H9 (cell line): Measurements from ENCODE around the gene CRPPA. TPM values are rescaled to one million over a fixed set of nuclear protein-coding genes. Genes with fewer than 3 reads are reported as not detected.

Experiments
- DNase-seq: peaks from one replicate; pipeline ENCODE4 v3.0.0-alpha.2; 2017
- H2AFZ ChIP-seq: one replicate; pipeline ENCODE4 v1.6.1; 2013; ENCODE audit warnings: mild to moderate bottlenecking, low read length, control low read depth, moderate library complexity
- H2AK5ac ChIP-seq: 2 replicates; pipeline ENCODE4 v1.6.1; 2013; ENCODE audit warnings: low read length, control low read depth, mixed read lengths; ENCODE audit not compliant: insufficient read length
- H2BK120ac ChIP-seq: one replicate; pipeline ENCODE4 v1.6.1; 2013; ENCODE audit warnings: low read depth, mild to moderate bottlenecking, low read length, control low read depth, inconsistent platforms; ENCODE audit not compliant: poor library complexity, severe bottlenecking
- H2BK12ac ChIP-seq: 2 replicates; pipeline ENCODE4 v1.6.1; 2013; ENCODE audit warnings: low read length, control low read depth, mixed read lengths, low read depth; ENCODE audit not compliant: insufficient read length
- H2BK15ac ChIP-seq: 2 replicates; pipeline ENCODE4 v1.6.1; 2013; ENCODE audit warnings: low read depth, low read length, control low read depth
- H2BK20ac ChIP-seq: one replicate; pipeline ENCODE4 v1.6.1; 2013; ENCODE audit warnings: low read depth, mild to moderate bottlenecking, low read length, control low read depth, inconsistent platforms; ENCODE audit not compliant: poor library complexity, severe bottlenecking
- H2BK5ac ChIP-seq: 2 replicates; pipeline ENCODE4 v1.6.1; 2013; ENCODE audit warnings: low read length, control low read depth, mixed read lengths; ENCODE audit not compliant: insufficient read length
- H3K14ac ChIP-seq: 2 replicates; pipeline ENCODE4 v1.6.1; 2013; ENCODE audit warnings: low read length, control low read depth; ENCODE audit not compliant: insufficient read depth
- H3K18ac ChIP-seq: 2 replicates; pipeline ENCODE4 v1.6.1; 2013; ENCODE audit warnings: low read depth, mild to moderate bottlenecking, mixed read lengths, low read length, control low read depth; ENCODE audit not compliant: insufficient read length
- H3K23ac ChIP-seq: 2 replicates; pipeline ENCODE4 v1.6.1; 2013; ENCODE audit warnings: low read length, control low read depth, mixed read lengths, low read depth; ENCODE audit not compliant: insufficient read length
- H3K23me2 ChIP-seq: 2 replicates; pipeline ENCODE4 v1.6.1; 2013; ENCODE audit warnings: low read depth, mild to moderate bottlenecking, mixed read lengths, low read length, control low read depth; ENCODE audit not compliant: insufficient read length, poor library complexity, severe bottlenecking
- H3K27ac ChIP-seq: 2 replicates; pipeline ENCODE4 v1.5.1; 2013; ENCODE audit warnings: low read length, control low read depth, mixed read lengths, low read depth; ENCODE audit not compliant: insufficient read length
- H3K27me3 ChIP-seq: 2 replicates; pipeline ENCODE4 v1.6.1; 2013; ENCODE audit warnings: low read length, control low read depth, inconsistent platforms; ENCODE audit not compliant: insufficient read depth
- H3K4ac ChIP-seq: 2 replicates; pipeline ENCODE4 v1.6.1; 2013; ENCODE audit warnings: low read depth, mild to moderate bottlenecking, control low read depth, inconsistent platforms, low read length, moderate library complexity
- H3K4me1 ChIP-seq: 2 replicates; pipeline ENCODE4 v1.6.1; 2013; ENCODE audit warnings: low read length, control low read depth, inconsistent platforms; ENCODE audit not compliant: insufficient read depth
- H3K4me2 ChIP-seq: 2 replicates; pipeline ENCODE4 v1.6.1; 2013; ENCODE audit warnings: low read length, control low read depth, mixed read lengths; ENCODE audit not compliant: insufficient read length, insufficient read depth
- H3K56ac ChIP-seq: 2 replicates; pipeline ENCODE4 v1.6.1; 2013; ENCODE audit warnings: low read depth, mild to moderate bottlenecking, mixed read lengths, low read length, control low read depth; ENCODE audit not compliant: insufficient read length
- H3K79me1 ChIP-seq: 2 replicates; pipeline ENCODE4 v1.6.1; 2013; ENCODE audit warnings: low read depth, mild to moderate bottlenecking, moderate library complexity, low read length, control low read depth, inconsistent platforms; ENCODE audit not compliant: insufficient read depth, poor library complexity, severe bottlenecking
- H3K79me2 ChIP-seq: 2 replicates; pipeline ENCODE4 v1.6.1; 2013; ENCODE audit warnings: low read length, control low read depth, inconsistent platforms; ENCODE audit not compliant: insufficient read depth
- H3K9ac ChIP-seq: 2 replicates; pipeline ENCODE4 v1.6.1; 2013; ENCODE audit warnings: low read length, control low read depth, mixed read lengths; ENCODE audit not compliant: insufficient read length; ENCODE audit errors: extremely low read depth
- H3K9me3 ChIP-seq: one replicate; pipeline ENCODE4 v1.6.1; 2013; ENCODE audit warnings: low read depth, low read length, inconsistent platforms; ENCODE audit not compliant: control insufficient read depth
- H3T11ph ChIP-seq: one replicate; pipeline ENCODE4 v1.6.1; 2013; ENCODE audit warnings: mild to moderate bottlenecking, low read length, control low read depth, inconsistent platforms
- H4K20me1 ChIP-seq: one replicate; pipeline ENCODE4 v1.6.1; 2013; ENCODE audit not compliant: control insufficient read depth, insufficient read length, insufficient read depth
- H4K5ac ChIP-seq: 2 replicates; pipeline ENCODE4 v1.6.1; 2013; ENCODE audit warnings: low read depth, mild to moderate bottlenecking, mixed read lengths, low read length, control low read depth; ENCODE audit not compliant: insufficient read length
- H4K8ac ChIP-seq: replicated peaks from 2 replicates; pipeline ENCODE4 v1.6.1; 2013; ENCODE audit warnings: low read length, control low read depth, mixed read lengths, low read depth; ENCODE audit not compliant: insufficient read length
- H4K91ac ChIP-seq: 2 replicates; pipeline ENCODE4 v1.6.1; 2013; ENCODE audit warnings: low read depth, mild to moderate bottlenecking, moderate library complexity, mixed read lengths, low read length, control low read depth; ENCODE audit not compliant: insufficient read length
- H3K27ac Mint-ChIP-seq, 3 experiments: 2 replicates in 2 of 3; 3 replicates in 1 of 3; pipeline ENCODE4 v1.8.0; 2020 to 2021; ENCODE audit warnings: mixed read lengths in 3 of 3, mild to moderate bottlenecking in 1 of 3, moderate library complexity in 1 of 3
- H3K27me3 Mint-ChIP-seq: 2 replicates; pipeline ENCODE4 v1.8.0; 2021; ENCODE audit warnings: low read depth, mild to moderate bottlenecking, moderate library complexity, mixed read lengths
- H3K36me3 Mint-ChIP-seq, 3 experiments: 2 replicates in 2 of 3; 3 replicates in 1 of 3; pipeline ENCODE4 v1.8.0; 2020 to 2021; ENCODE audit warnings: low read depth in 3 of 3, mixed read lengths in 3 of 3; ENCODE audit not compliant: insufficient read depth in 1 of 3
- H3K4me1 Mint-ChIP-seq, 2 experiments: 2 replicates each; pipeline ENCODE4 v1.8.0; 2020; ENCODE audit warnings: mixed read lengths in 2 of 2
- H3K4me3 Mint-ChIP-seq, 2 experiments: 2 replicates in 1 of 2; 3 replicates in 1 of 2; pipeline ENCODE4 v1.8.0; 2020 to 2021; ENCODE audit warnings: mild to moderate bottlenecking in 2 of 2, mixed read lengths in 2 of 2, moderate library complexity in 1 of 2
- H3K9me3 Mint-ChIP-seq, 2 experiments: 2 replicates in 1 of 2; 3 replicates in 1 of 2; pipeline ENCODE4 v1.8.0; 2020; ENCODE audit warnings: mild to moderate bottlenecking in 2 of 2, mixed read lengths in 2 of 2, moderate library complexity in 1 of 2
- CTCF ChIP-seq: fragments of 200-600 bp; sonication (generic); conservative IDR thresholded peaks from 3 replicates; pipeline ENCODE4 v1.8.0; 2021; ENCODE audit warnings: antibody characterized with exemption, mild to moderate bottlenecking
- WGBS: extraction: QIAGEN DNeasy Blood & Tissue Kit; methylation state at CpG from one replicate; pipeline ENCODE4 v1.1.7; 2013; ENCODE audit warnings: missing lambda C conversion rate, low lambda C conversion rate, mixed read lengths; ENCODE audit not compliant: insufficient read length; ENCODE audit errors: extremely low coverage; 5-methylcytosine and 5-hydroxymethylcytosine counted together
- total RNA-seq: library from RNA; stranded (reverse); gene quantifications from 2 replicates; pipeline ENCODE4 v1.2.1, GENCODE V29; 2021

Gene CRPPA
- total RNA-seq, 1 experiment from 2014 or later: 1.9 TPM

- Histone ChIP-seq H2AK5ac (no peak overlapping the region), H2AFZ (no peak overlapping the region), H3K23ac (no peak overlapping the region), H2BK20ac (no peak overlapping the region), H3K4me2 (no peak overlapping the region), H3K79me2 (no peaks in the 10 kb centered on the region), H3K4ac (no peak overlapping the region), H4K8ac (no peak overlapping the region), H2BK5ac (no peak overlapping the region), H3K56ac (no peak overlapping the region), H3K9ac (no peak overlapping the region), H3K4me1 (no peaks in the 10 kb centered on the region), H2BK120ac (no peak overlapping the region), H4K5ac (no peak overlapping the region), H3K27ac (no peak overlapping the region), H3K9me3 (peaks cover 40% of the 10 kb centered on the region), H2BK12ac (no peak overlapping the region), H3K18ac (no peak overlapping the region), H3K23me2 (no peaks in the 10 kb centered on the region), H3T11ph (no peak overlapping the region), H3K27me3 (no peaks in the 10 kb centered on the region), H3K79me1 (no peaks in the 10 kb centered on the region), H4K91ac (no peak overlapping the region), H2BK15ac (no peak overlapping the region), H4K20me1 (no peaks in the 10 kb centered on the region), H3K14ac (no peak overlapping the region)
- no peak overlapping the region; a peak in 1 of 7 replicates for H3K27ac Mint-ChIP-seq
- WGBS: no CpG with 5 or more reads among the region's 46 CpGs
- peaks cover 60 to 62% of the 10 kb centered on the region in 2 experiments for H3K9me3 Mint-ChIP-seq
- H3K4me3 Mint-ChIP-seq: no peak overlapping the region
- peaks cover 9% of the 10 kb centered on the region for H3K27me3 Mint-ChIP-seq
- DNase-seq: no peak
- H3K4me1 Mint-ChIP-seq: no peaks in the 10 kb centered on the region
- TF ChIP-seq CTCF: no peak
- H3K36me3 Mint-ChIP-seq: peaks cover 29 to 56% (median 43%) of the 10 kb centered on the region in 3 experiments
Measured at GRCh38 chr7:16398146-16399017, 23.0 kb downstream of the CRPPA start.
